ENCODE results near the gene ASTN2. TPM values are rescaled to one million over a fixed set of nuclear protein-coding genes. Genes with fewer than 3 reads are reported as not detected.

The ASTN2 gene
- total RNA-seq, 1 donor from 2014 or later, result 13.6 TPM

- H3K9me3 ChIP-seq (ENCODE audit: insufficient read depth, low read depth, low read length), result no peaks in the 10 kb centered on the region
- Mint-ChIP-seq H3K4me1 (ENCODE audit: low read depth, unreplicated experiment) (no peaks in the 10 kb centered on the region), H3K4me3 (ENCODE audit: unreplicated experiment) (no peak overlapping the region)
Measured at GRCh38 chr9:116718111-116718510, 696.7 kb downstream of the ASTN2 start.

GRCh38 chr9:116717150-116717549, 697.7 kb downstream of the ASTN2 start:
- H3K27me3 Mint-ChIP-seq (ENCODE audit: low read depth, unreplicated experiment), result no peaks in the 10 kb centered on the region
- FAIRE-seq, result peak; percentile 13
- Histone ChIP-seq H3K36me3 (ENCODE audit: insufficient read depth, low read length) (no peaks in the 10 kb centered on the region), H3K79me2 (ENCODE audit: insufficient read depth, low read length) (no peaks in the 10 kb centered on the region), H4K20me1 (ENCODE audit: insufficient read depth, low read length) (no peaks in the 10 kb centered on the region), H3K4me3 (ENCODE audit: insufficient read depth, low read depth, low read length) (no peak overlapping the region), H3K4me2 (ENCODE audit: low read length) (no peak overlapping the region), H3K9ac (ENCODE audit: low read length) (no peak overlapping the region), H3K27ac (ENCODE audit: low read depth, low read length) (no peak overlapping the region), H2AFZ (ENCODE audit: low read depth, low read length) (no peak overlapping the region), H3K9me3 (ENCODE audit: insufficient read depth, low read depth, low read length) (no peaks in the 10 kb centered on the region), H3K4me1 (ENCODE audit: insufficient read depth, low read length) (no peaks in the 10 kb centered on the region), H3K27me3 (ENCODE audit: insufficient read depth, low read length) (no peaks in the 10 kb centered on the region)
- no peak overlapping the region for H3K27ac Mint-ChIP-seq (ENCODE audit: unreplicated experiment)
- no peak for DNase-seq (ENCODE audit: low read depth)
- no peak overlapping the region for H3K4me3 Mint-ChIP-seq (ENCODE audit: unreplicated experiment)
- H3K9me3 Mint-ChIP-seq (ENCODE audit: unreplicated experiment), result peaks cover 4% of the 10 kb centered on the region
- H3K36me3 Mint-ChIP-seq (ENCODE audit: low read depth, unreplicated experiment), result no peaks in the 10 kb centered on the region
- TF ChIP-seq EZH2 (IDR thresholded peaks at IDR 0.05; ENCODE audit: insufficient read depth, low read length) (no peak), CTCF (IDR thresholded peaks at IDR 0.05; ENCODE audit: insufficient read depth, low read depth, low read length) (no peak)
- H3K4me1 Mint-ChIP-seq (ENCODE audit: low read depth, unreplicated experiment), result no peaks in the 10 kb centered on the region

More at GRCh38 chr9:116718111-116718510, 696.7 kb downstream of the ASTN2 start:
- H3K27ac Mint-ChIP-seq (ENCODE audit: unreplicated experiment), result no peak overlapping the region
- Histone ChIP-seq H3K36me3 (ENCODE audit: insufficient read depth, low read length) (no peaks in the 10 kb centered on the region), H3K9ac (ENCODE audit: low read length) (no peak overlapping the region), H4K20me1 (ENCODE audit: insufficient read depth, low read length) (no peaks in the 10 kb centered on the region), H3K79me2 (ENCODE audit: insufficient read depth, low read length) (no peaks in the 10 kb centered on the region), H3K27me3 (ENCODE audit: insufficient read depth, low read length) (no peaks in the 10 kb centered on the region), H2AFZ (ENCODE audit: low read depth, low read length) (no peak overlapping the region), H3K4me2 (ENCODE audit: low read length) (no peak overlapping the region), H3K4me1 (ENCODE audit: insufficient read depth, low read length) (no peaks in the 10 kb centered on the region), H3K27ac (ENCODE audit: low read depth, low read length) (no peak overlapping the region), H3K4me3 (ENCODE audit: insufficient read depth, low read depth, low read length) (no peak overlapping the region)
- H3K27me3 Mint-ChIP-seq (ENCODE audit: low read depth, unreplicated experiment), result no peaks in the 10 kb centered on the region
- no peak for TF ChIP-seq CTCF (IDR thresholded peaks at IDR 0.05; ENCODE audit: insufficient read depth, low read depth, low read length)
- no peak for TF ChIP-seq EZH2 (IDR thresholded peaks at IDR 0.05; ENCODE audit: insufficient read depth, low read length)
- peaks cover 4% of the 10 kb centered on the region for H3K9me3 Mint-ChIP-seq (ENCODE audit: unreplicated experiment)
- DNase-seq (ENCODE audit: low read depth), result no peak
- no peaks in the 10 kb centered on the region for H3K36me3 Mint-ChIP-seq (ENCODE audit: low read depth, unreplicated experiment)
- FAIRE-seq, result no peak

- no peaks in the 10 kb centered on the region for H3K4me1 Mint-ChIP-seq (ENCODE audit: low read depth, unreplicated experiment)
- H3K36me3 Mint-ChIP-seq (ENCODE audit: low read depth, unreplicated experiment), result no peaks in the 10 kb centered on the region
- DNase-seq (ENCODE audit: low read depth), result no peak
- H3K27me3 Mint-ChIP-seq (ENCODE audit: low read depth, unreplicated experiment), result no peaks in the 10 kb centered on the region
- Histone ChIP-seq H4K20me1 (ENCODE audit: insufficient read depth, low read length) (no peaks in the 10 kb centered on the region), H3K9me3 (ENCODE audit: insufficient read depth, low read depth, low read length) (no peaks in the 10 kb centered on the region), H3K36me3 (ENCODE audit: insufficient read depth, low read length) (no peaks in the 10 kb centered on the region), H3K27me3 (ENCODE audit: insufficient read depth, low read length) (no peaks in the 10 kb centered on the region), H3K4me1 (ENCODE audit: insufficient read depth, low read length) (no peaks in the 10 kb centered on the region), H2AFZ (ENCODE audit: low read depth, low read length) (no peak overlapping the region), H3K9ac (ENCODE audit: low read length) (no peak overlapping the region), H3K4me2 (ENCODE audit: low read length) (no peak overlapping the region), H3K27ac (ENCODE audit: low read depth, low read length) (no peak overlapping the region), H3K79me2 (ENCODE audit: insufficient read depth, low read length) (no peaks in the 10 kb centered on the region), H3K4me3 (ENCODE audit: insufficient read depth, low read depth, low read length) (no peak overlapping the region)
- peaks cover 4% of the 10 kb centered on the region for H3K9me3 Mint-ChIP-seq (ENCODE audit: unreplicated experiment)
- H3K4me3 Mint-ChIP-seq (ENCODE audit: unreplicated experiment), result no peak overlapping the region
- no peak for FAIRE-seq
- no peak overlapping the region for H3K27ac Mint-ChIP-seq (ENCODE audit: unreplicated experiment)
- no peak for TF ChIP-seq CTCF (IDR thresholded peaks at IDR 0.05; ENCODE audit: insufficient read depth, low read depth, low read length)
- no peak for TF ChIP-seq EZH2 (IDR thresholded peaks at IDR 0.05; ENCODE audit: insufficient read depth, low read length)
Measured at GRCh38 chr9:116716438-116716837, 698.4 kb downstream of the ASTN2 start.
